Neural progenitor cell (in vitro differentiated cells): Measurements from ENCODE around the gene INMT.

Experiments used
- CTCF ChIP-seq: fragments of 200-600 bp; sonication (generic); IDR thresholded peaks from 2 replicates; pipeline ENCODE4 v1.5.1; 2017; ENCODE audit warnings: antibody characterized with exemption, mild to moderate bottlenecking
- EZH2 ChIP-seq: fragments of 200-600 bp; sonication (generic); IDR thresholded peaks from 2 replicates; pipeline ENCODE4 v1.6.1; 2017; ENCODE audit warnings: antibody characterized with exemption, mild to moderate bottlenecking, moderate library complexity
- EZH2phosphoT487 ChIP-seq: fragments of 200-600 bp; sonication (generic); IDR thresholded peaks from 2 replicates; pipeline ENCODE4 v1.6.1; 2017; ENCODE audit warnings: antibody characterized with exemption

DNA sequence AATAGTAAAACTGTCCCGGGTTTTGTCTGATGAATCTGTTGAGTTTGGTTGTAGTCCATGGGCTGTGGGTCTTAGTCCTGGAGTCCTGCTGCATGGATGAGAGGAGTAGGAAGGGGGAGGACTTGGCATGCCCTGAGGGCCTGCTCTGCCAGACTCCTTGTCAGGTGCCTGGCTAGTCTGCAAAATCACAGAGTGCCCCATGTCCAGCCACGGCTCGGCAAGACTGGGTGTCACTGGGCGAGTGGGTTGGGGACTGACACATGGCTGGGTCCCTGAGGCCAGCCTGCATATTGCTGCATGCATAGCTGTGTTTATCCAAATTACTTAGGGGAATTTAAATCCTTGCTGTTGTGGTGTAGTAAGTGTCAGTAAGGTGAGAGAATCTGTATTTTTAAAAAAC, 29.0 kb downstream of the INMT start:
- TF ChIP-seq CTCF (no peak), EZH2phosphoT487 (no peak), EZH2 (no peak)
